SK-N-SH treated with all-trans-retinoic acid at 6 μM for 48 hours (cell line): ENCODE measurements around the gene BABAM2.

ENCODE experiments used
- ATAC-seq: fragments of 200-7000 bp; cut with Tn5 transposase; 3 replicates; pipeline ENCODE4 v1.9.1; 2020; ENCODE audit warnings: mild to moderate bottlenecking, moderate library complexity
- ARNTL ChIP-seq: fragments of 450-650 bp; formaldehyde crosslinking; IDR thresholded peaks from 2 replicates; pipeline ENCODE4 v1.5.0; 2020; ENCODE audit warnings: low read depth, mild to moderate bottlenecking, moderate library complexity, borderline replicate concordance
- BACH2 ChIP-seq: fragments of 250-450 bp; sonication (Bioruptor Pico); IDR thresholded peaks from 2 replicates; pipeline ENCODE4 v1.9.0; 2021; ENCODE audit warnings: mild to moderate bottlenecking, borderline replicate concordance
- CREB5 ChIP-seq: fragments of 250-450 bp; sonication (Bioruptor Pico); IDR thresholded peaks from 2 replicates; pipeline ENCODE4 v1.5.1; 2020; ENCODE audit warnings: low read depth, mild to moderate bottlenecking, moderate library complexity
- CSDC2 ChIP-seq: fragments of 250-450 bp; sonication (Bioruptor Pico); IDR thresholded peaks from 2 replicates; pipeline ENCODE4 v1.5.0; 2020; ENCODE audit warnings: mild to moderate bottlenecking, moderate library complexity
- CSRNP3 ChIP-seq: fragments of 250-450 bp; sonication (Bioruptor Pico); IDR thresholded peaks from 2 replicates; pipeline ENCODE4 v1.5.1; 2021; ENCODE audit warnings: mild to moderate bottlenecking, moderate library complexity
- ESRRG ChIP-seq: fragments of 250-450 bp; sonication (Bioruptor Pico); IDR thresholded peaks from 2 replicates; pipeline ENCODE4 v1.6.1; 2021; ENCODE audit warnings: mild to moderate bottlenecking
- GLIS3 ChIP-seq: fragments of 250-450 bp; sonication (Bioruptor Pico); IDR thresholded peaks from 2 replicates; pipeline ENCODE4 v1.5.0; 2020; ENCODE audit warnings: mild to moderate bottlenecking, moderate library complexity
- ISL1 ChIP-seq: fragments of 250-450 bp; sonication (Bioruptor Pico); IDR thresholded peaks from 2 replicates; pipeline ENCODE4 v2.1.2; 2022; ENCODE audit warnings: mild to moderate bottlenecking, moderate library complexity
- OSR1 ChIP-seq: fragments of 250-450 bp; sonication (Bioruptor Pico); IDR thresholded peaks from 2 replicates; pipeline ENCODE4 v1.8.0; 2022; ENCODE audit warnings: moderate library complexity, mild to moderate bottlenecking, inconsistent platforms
- PPARA ChIP-seq: fragments of 250-450 bp; sonication (Bioruptor Pico); IDR thresholded peaks from 2 replicates; pipeline ENCODE4 v1.5.0; 2020; ENCODE audit warnings: mild to moderate bottlenecking, borderline replicate concordance
- RARB ChIP-seq: fragments of 250-450 bp; sonication (Bioruptor Pico); IDR thresholded peaks from 2 replicates; pipeline ENCODE4 v1.8.0; 2021; ENCODE audit warnings: mild to moderate bottlenecking, moderate library complexity
- SNAI2 ChIP-seq: fragments of 250-450 bp; sonication (Bioruptor Pico); IDR thresholded peaks from 2 replicates; pipeline ENCODE4 v1.5.0; 2020; ENCODE audit warnings: mild to moderate bottlenecking, moderate library complexity
- TCF4 ChIP-seq: fragments of 250-450 bp; sonication (Bioruptor Pico); IDR thresholded peaks from 2 replicates; pipeline ENCODE4 v1.8.0; 2021; ENCODE audit warnings: mild to moderate bottlenecking, moderate library complexity, borderline replicate concordance
- TOX ChIP-seq: fragments of 250-450 bp; sonication (Bioruptor Pico); IDR thresholded peaks from 2 replicates; pipeline ENCODE4 v1.8.0; 2021; ENCODE audit warnings: mild to moderate bottlenecking, moderate library complexity, borderline replicate concordance
- TSHZ2 ChIP-seq: fragments of 250-450 bp; sonication (Bioruptor Pico); IDR thresholded peaks from 2 replicates; pipeline ENCODE4 v1.5.0; 2020; ENCODE audit warnings: mild to moderate bottlenecking, moderate library complexity
- ZC3H10 ChIP-seq: fragments of 250-450 bp; sonication (Bioruptor Pico); IDR thresholded peaks from 2 replicates; pipeline ENCODE4 v1.5.1; 2021; ENCODE audit warnings: mild to moderate bottlenecking, moderate library complexity
- ZFP3 ChIP-seq: fragments of 250-450 bp; sonication (Bioruptor Pico); IDR thresholded peaks from 2 replicates; pipeline ENCODE4 v1.5.0; 2020; ENCODE audit warnings: mild to moderate bottlenecking, moderate library complexity
- ZFP30 ChIP-seq: fragments of 450-650 bp; formaldehyde crosslinking; IDR thresholded peaks from 2 replicates; pipeline ENCODE4 v1.5.0; 2022; ENCODE audit warnings: mild to moderate bottlenecking, moderate library complexity
- ZNF70 ChIP-seq: fragments of 450-650 bp; formaldehyde crosslinking; IDR thresholded peaks from 2 replicates; pipeline ENCODE4 v1.5.0; 2020; ENCODE audit warnings: mild to moderate bottlenecking, moderate library complexity
- ZNF8 ChIP-seq: fragments of 450-650 bp; formaldehyde crosslinking; IDR thresholded peaks from 2 replicates; pipeline ENCODE4 v1.5.0; 2020; ENCODE audit warnings: mild to moderate bottlenecking, moderate library complexity

BABAM2 gene

GRCh38 chr2:28375236-28375635 is 484.7 kb downstream of the BABAM2 start:
- ATAC-seq: no peak
- TF ChIP-seq ISL1 (CRISPR knock-in tag) (no peak), GLIS3 (CRISPR knock-in tag) (no peak), ESRRG (CRISPR knock-in tag) (no peak), OSR1 (CRISPR knock-in tag) (no peak), BACH2 (CRISPR knock-in tag) (no peak), ZFP30 (CRISPR knock-in tag) (no peak), ZNF8 (CRISPR knock-in tag) (no peak), RARB (CRISPR knock-in tag) (no peak), TSHZ2 (CRISPR knock-in tag) (no peak), PPARA (CRISPR knock-in tag) (no peak), ARNTL (no peak), ZFP3 (CRISPR knock-in tag) (no peak)

GRCh38 chr2:28375742-28376631 is 485.5 kb downstream of the BABAM2 start:
- ATAC-seq: no peak
- TF ChIP-seq ISL1 (CRISPR knock-in tag) (no peak), ARNTL (no peak), TSHZ2 (CRISPR knock-in tag) (no peak), ZNF70 (CRISPR knock-in tag) (no peak), TOX (CRISPR knock-in tag) (no peak), PPARA (CRISPR knock-in tag) (no peak), CREB5 (CRISPR knock-in tag) (no peak), ZFP3 (CRISPR knock-in tag) (no peak), CSDC2 (CRISPR knock-in tag) (no peak), OSR1 (CRISPR knock-in tag) (no peak), TCF4 (no peak), BACH2 (CRISPR knock-in tag) (no peak)

GRCh38 chr2:28377195-28377816 is 486.8 kb downstream of the BABAM2 start:
- no peak for TF ChIP-seq CSDC2 (CRISPR knock-in tag)
- TF ChIP-seq CSRNP3: no peak
- no peak for TF ChIP-seq TSHZ2 (CRISPR knock-in tag)
- no peak for TF ChIP-seq ARNTL
- TF ChIP-seq TOX (CRISPR knock-in tag): no peak
- TF ChIP-seq ESRRG (CRISPR knock-in tag): no peak
- TF ChIP-seq ZC3H10: no peak
- TF ChIP-seq ZNF8 (CRISPR knock-in tag): no peak
- TF ChIP-seq SNAI2 (CRISPR knock-in tag): no peak

More at GRCh38 chr2:28377195-28377816, 486.8 kb downstream of the BABAM2 start:
- no peak for ATAC-seq
